ENCODE results near the gene DDX23.

GRCh38 chr12:48875944-48876515 is 24.1 kb upstream of the DDX23 start:
- TF ChIP-seq CTCF (IDR thresholded peaks at IDR 0.05; ENCODE audit: poor library complexity, severe bottlenecking) (no peak), TAF1 (IDR thresholded peaks at IDR 0.05; ENCODE audit: low read depth) (no peak), EP300 (conservative IDR thresholded peaks at IDR 0.05; ENCODE audit: poor library complexity, severe bottlenecking) (no peak)
